LNCAP (cell line): Measurements from ENCODE around the gene NFIA.

Experiments used
- TF ChIP-seq, protein P1 (sequence below): fragments of 450-650 bp; IDR thresholded peaks from 2 replicates; pipeline ENCODE4 v1.5.1; 2017; ENCODE audit warnings: mild to moderate bottlenecking

NFIA gene

DNA sequence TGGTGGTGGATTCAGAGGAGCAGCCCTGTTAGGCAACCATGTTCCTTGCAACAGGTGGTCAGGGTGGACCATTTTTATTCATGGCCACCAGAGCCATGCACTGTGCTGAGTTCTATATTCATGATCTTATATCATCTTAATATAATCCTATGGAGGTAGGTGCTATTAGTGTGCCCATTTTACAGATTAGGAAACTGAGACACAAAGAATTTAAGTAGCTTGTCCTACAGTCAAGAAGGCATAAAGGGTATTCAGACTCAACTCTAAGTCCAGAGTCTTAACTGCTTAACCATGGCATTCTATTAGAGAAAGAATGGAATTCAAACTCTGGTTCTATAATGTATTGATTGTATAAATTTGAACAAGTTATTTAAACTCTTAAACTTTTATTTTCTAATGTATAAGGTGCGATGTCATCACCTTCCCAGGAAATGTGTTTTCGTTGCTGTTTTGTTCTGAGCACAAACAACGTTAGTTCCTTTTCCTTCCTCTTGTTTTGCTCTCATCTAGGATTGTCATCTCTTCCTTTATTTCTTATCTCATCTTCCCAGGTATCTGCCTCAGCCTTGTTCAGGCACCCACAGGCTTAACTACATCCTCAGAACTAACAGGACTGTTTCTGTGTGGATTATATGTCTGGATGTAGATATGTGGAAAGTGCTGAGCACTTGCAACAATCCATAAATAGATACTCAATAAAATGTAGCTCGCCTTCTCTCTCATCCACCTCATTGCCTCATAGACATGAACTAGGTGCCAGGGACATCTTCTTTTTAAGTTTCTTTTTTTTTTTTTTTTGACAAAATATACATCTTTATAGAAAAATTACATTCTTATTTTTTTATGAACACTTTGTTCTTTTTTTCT is 207.1 kb downstream of the NFIA start:
- TF ChIP-seq, protein P1, sequence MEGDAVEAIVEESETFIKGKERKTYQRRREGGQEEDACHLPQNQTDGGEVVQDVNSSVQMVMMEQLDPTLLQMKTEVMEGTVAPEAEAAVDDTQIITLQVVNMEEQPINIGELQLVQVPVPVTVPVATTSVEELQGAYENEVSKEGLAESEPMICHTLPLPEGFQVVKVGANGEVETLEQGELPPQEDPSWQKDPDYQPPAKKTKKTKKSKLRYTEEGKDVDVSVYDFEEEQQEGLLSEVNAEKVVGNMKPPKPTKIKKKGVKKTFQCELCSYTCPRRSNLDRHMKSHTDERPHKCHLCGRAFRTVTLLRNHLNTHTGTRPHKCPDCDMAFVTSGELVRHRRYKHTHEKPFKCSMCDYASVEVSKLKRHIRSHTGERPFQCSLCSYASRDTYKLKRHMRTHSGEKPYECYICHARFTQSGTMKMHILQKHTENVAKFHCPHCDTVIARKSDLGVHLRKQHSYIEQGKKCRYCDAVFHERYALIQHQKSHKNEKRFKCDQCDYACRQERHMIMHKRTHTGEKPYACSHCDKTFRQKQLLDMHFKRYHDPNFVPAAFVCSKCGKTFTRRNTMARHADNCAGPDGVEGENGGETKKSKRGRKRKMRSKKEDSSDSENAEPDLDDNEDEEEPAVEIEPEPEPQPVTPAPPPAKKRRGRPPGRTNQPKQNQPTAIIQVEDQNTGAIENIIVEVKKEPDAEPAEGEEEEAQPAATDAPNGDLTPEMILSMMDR: no peak

DNA sequence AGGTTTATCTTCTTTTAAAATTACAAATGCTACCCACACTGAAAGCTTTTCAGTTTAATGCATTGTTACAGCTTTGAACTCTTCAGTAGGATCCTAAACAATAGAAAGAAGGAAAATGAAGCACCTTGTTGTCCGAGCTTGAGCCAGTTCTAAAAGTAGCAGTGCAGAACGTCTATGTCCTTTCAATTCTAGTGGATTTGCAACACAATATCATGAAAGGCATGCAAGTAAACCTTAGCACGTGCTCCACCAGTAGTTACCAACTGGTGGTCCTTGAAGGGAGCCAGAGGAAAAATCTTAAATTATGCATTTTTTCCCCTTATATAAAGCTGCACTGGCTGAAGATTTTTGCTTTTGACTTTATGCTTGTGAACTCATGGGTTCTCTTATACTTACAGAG is 208.2 kb downstream of the NFIA start:
- TF ChIP-seq, protein P1: no peak

DNA sequence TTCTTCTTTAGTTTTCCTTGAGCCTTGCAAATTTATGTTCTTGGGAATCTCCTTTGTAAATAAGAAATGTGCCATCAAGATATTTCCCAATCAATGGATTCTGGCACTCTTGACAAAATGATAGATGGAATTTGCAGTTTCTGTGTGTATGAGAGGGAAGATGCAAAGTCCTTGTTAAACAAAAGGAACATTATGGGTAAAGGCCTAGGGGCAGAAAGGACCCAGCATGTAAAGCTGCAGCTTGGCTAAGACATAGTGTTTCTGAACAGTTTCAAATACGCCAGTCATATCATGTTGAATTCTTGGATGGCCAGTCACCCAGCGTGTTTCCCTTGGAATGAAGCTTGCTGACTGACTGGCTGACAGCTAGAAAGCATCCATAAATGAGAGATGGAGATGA is 210.8 kb downstream of the NFIA start:
- TF ChIP-seq, protein P1: no peak

DNA sequence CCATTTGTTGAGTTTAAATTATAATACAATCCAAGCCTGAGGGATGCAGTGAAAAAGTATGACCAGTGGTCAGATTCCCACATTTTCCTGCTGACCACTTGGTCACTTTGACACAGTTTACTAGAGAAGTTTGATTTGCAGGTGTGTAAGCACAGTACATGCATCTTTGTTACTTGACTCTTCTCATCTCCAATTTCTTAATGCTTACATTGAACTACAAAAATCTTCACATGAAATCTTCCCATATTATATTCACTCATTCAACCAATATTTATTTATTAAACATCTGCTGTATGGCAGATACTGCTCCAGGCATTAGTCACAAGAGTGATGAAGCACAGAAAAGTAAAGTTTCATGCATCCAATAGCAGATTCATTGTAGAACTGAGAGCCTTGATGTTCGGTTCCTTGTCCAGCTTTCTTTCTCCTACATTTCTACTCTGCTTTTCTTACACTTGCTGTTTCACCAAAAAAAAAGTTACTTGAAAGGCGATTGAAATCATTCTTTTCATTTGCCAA is 211.7 kb downstream of the NFIA start:
- TF ChIP-seq, protein P1: no peak

DNA sequence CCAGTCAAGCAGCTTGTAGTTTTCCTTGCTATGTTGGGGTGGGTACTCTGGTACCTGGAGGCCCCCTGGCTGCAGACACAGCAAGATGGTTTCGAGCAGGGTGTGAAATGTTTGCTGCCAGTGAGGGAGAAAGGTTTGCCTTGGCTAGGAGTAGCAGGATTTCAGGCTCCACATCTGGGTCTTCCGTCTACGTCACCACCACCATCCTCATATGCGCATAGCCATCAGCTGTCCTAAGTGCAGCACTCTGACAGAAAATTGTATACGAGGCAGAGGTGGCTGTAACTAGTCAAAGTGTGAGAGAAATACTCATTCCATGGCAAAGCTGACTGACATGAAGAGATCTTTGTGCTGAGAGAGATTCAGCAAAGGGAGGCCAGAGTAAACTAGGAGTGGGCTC is 212.6 kb downstream of the NFIA start:
- TF ChIP-seq, protein P1: no peak

DNA sequence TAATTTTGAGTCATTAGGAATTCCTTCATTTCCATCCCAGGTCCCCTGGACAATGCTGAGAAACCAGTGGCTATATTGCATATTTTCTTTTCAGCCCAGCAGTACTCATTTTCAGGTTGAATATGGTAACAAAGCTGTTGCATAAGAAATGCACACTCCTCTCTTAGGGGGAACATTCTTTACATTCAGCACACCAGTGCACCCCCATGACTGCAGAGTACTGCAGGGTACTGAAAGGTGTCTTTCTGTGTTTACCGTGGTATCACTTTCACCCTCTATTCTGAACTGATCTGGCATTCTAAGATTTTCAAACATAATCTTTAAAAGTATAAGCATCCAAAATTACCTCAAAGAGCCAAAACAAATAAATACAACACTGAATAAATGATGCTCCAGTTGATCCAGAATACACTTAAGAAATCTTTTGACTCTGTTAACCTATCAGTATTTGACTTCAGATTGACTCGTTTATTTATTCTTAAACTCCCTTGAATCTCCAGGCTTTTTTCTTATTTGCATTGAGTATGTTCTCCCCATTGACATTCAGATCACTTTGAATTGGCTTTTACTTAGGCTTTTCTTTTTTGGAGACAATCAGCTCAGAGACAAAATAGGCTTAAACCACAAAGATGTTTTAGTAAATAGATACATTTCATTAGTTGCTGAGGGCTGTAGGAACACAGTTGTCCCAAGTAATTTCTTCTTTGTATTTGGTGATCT is 213.6 kb downstream of the NFIA start:
- TF ChIP-seq, protein P1: no peak

DNA sequence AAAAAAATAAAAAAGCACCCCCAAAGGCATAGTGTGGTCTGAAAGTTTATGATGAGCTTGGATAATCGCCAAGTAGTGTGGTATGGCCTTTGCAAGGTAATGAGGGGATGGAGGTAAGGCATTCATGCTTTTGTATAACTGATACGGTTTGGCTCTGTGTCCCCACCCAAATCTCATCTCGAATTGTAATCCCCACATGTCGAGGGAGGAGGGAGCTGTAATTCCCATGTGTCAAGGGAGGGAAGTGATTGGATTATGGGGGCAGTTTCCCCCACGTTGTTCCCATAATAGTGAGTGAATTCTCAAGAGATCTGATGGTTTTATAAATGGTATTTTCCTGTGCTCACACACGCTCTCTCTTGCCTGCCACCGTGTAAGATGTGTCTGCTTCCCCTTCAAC is 215.5 kb downstream of the NFIA start:
- TF ChIP-seq, protein P1: no peak
